Smooth muscle cell (in vitro differentiated cells): ENCODE data around the gene CTNNA2. TPM values are rescaled to one million over a fixed set of nuclear protein-coding genes. Genes with fewer than 3 reads are reported as not detected.

Source experiments
- DNase-seq: peaks from one replicate; lab custom pipeline; 2025; ENCODE audit not compliant: unreplicated experiment; lab: John Stamatoyannopoulos, UW
- H2AFZ ChIP-seq: fragments of 200-600 bp; sonication (generic); 2 replicates; pipeline ENCODE4 v1.6.0; 2016; ENCODE audit warnings: antibody characterized with exemption, low read depth, mild to moderate bottlenecking
- H3F3A ChIP-seq: fragments of 200-600 bp; sonication (generic); 2 replicates; pipeline ENCODE4 v1.6.0; 2017; ENCODE audit warnings: antibody characterized with exemption, low read depth
- H3K27ac ChIP-seq: fragments of 200-600 bp; sonication (generic); 2 replicates; pipeline ENCODE4 v1.5.1; 2016; ENCODE audit warnings: low read depth, mild to moderate bottlenecking
- H3K27me3 ChIP-seq: fragments of 200-600 bp; sonication (generic); 2 replicates; pipeline ENCODE4 v1.6.1; 2016; ENCODE audit warnings: low read depth, mild to moderate bottlenecking
- H3K36me3 ChIP-seq: fragments of 200-600 bp; sonication (generic); 2 replicates; pipeline ENCODE4 v1.5.1; 2016; ENCODE audit warnings: low read depth
- H3K4me1 ChIP-seq: fragments of 200-600 bp; sonication (generic); 2 replicates; pipeline ENCODE4 v1.5.1; 2016; ENCODE audit warnings: low read depth
- H3K4me2 ChIP-seq: fragments of 200-600 bp; sonication (generic); 2 replicates; pipeline ENCODE4 v1.6.0; 2016; ENCODE audit warnings: mild to moderate bottlenecking
- H3K4me3 ChIP-seq: fragments of 200-600 bp; sonication (generic); 2 replicates; pipeline ENCODE4 v1.5.1; 2016; ENCODE audit warnings: mild to moderate bottlenecking
- H3K79me2 ChIP-seq: fragments of 200-600 bp; sonication (generic); 2 replicates; pipeline ENCODE4 v1.6.0; 2016; ENCODE audit warnings: low read depth, mild to moderate bottlenecking
- H3K9ac ChIP-seq: fragments of 200-600 bp; sonication (generic); 2 replicates; pipeline ENCODE4 v1.6.0; 2016; ENCODE audit warnings: low read depth
- H3K9me3 ChIP-seq: fragments of 200-600 bp; sonication (generic); replicated peaks from 2 replicates; pipeline ENCODE4 v1.5.1; 2016; ENCODE audit warnings: low read depth
- H4K20me1 ChIP-seq: fragments of 200-600 bp; sonication (generic); 2 replicates; pipeline ENCODE4 v1.6.0; 2016; ENCODE audit warnings: low read depth
- CTCF ChIP-seq: fragments of 200-600 bp; sonication (generic); IDR thresholded peaks from 2 replicates; pipeline ENCODE4 v1.5.1; 2017; ENCODE audit warnings: borderline replicate concordance, mild to moderate bottlenecking, antibody characterized with exemption; ENCODE audit not compliant: insufficient read depth, poor library complexity, severe bottlenecking
- WGBS: methylation state at CpG from one replicate; pipeline ENCODE4 v1.1.7; 2016; ENCODE audit warnings: low lambda C conversion rate; 5-methylcytosine and 5-hydroxymethylcytosine counted together
- polyA plus RNA-seq: library from polyadenylated mRNA; unstranded; fragments of >200 nt; fragmentation: Nextera tagmentation; extraction: Ambion mirVana; gene quantifications from 2 replicates; pipeline ENCODE4 v1.2.1, GENCODE V29; 2016
- total RNA-seq: library from RNA; depleted of rRNA; stranded (reverse); fragments of >200 nt; gene quantifications from 2 replicates; pipeline ENCODE4 v1.2.3, GENCODE V29; 2014

The CTNNA2 gene
- total and polyA plus RNA-seq, 2 experiments from 2014 or later, result not detected

DNA sequence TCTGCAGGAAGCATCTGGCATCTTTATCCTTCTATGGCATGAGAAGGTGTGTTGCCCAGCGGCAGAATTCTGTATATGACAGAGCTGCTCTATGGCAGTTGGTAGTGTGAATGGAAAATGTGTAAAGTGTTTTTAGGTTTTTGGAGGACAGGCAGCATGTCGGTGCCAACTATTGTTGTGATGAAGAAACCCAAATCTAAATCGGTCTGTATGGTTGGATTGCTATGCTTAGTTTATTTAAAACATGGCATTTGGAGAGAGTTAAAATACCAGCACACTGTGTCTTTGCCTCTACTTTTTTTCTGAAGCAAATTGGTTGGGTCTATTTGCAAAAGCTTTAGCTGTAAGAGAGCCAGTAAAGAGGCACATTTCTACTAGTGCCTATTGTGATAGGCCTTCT, 136.7 kb downstream of the CTNNA2 start:
- H3K9me3 ChIP-seq, result no peaks in the 10 kb centered on the region
- H2AFZ ChIP-seq, result no peak overlapping the region
- TF ChIP-seq CTCF, result no peak
- no peaks in the 10 kb centered on the region for H3K27me3 ChIP-seq
- no peaks in the 10 kb centered on the region for H3F3A ChIP-seq
- H3K27ac ChIP-seq, result no peak overlapping the region
- no peak overlapping the region for H3K4me3 ChIP-seq
- no peaks in the 10 kb centered on the region for H3K36me3 ChIP-seq
- no peak for DNase-seq
- no peak overlapping the region for H3K9ac ChIP-seq
- H3K79me2 ChIP-seq, result no peaks in the 10 kb centered on the region
- 99% methylated on average over 3 of the region's 3 CpGs for WGBS
- H3K4me2 ChIP-seq, result no peak overlapping the region
- no peaks in the 10 kb centered on the region for H4K20me1 ChIP-seq
- H3K4me1 ChIP-seq, result no peaks in the 10 kb centered on the region

- Histone ChIP-seq H3K4me3 (no peak overlapping the region), H3K79me2 (no peaks in the 10 kb centered on the region), H4K20me1 (no peaks in the 10 kb centered on the region), H3K9ac (no peak overlapping the region), H3K4me1 (no peaks in the 10 kb centered on the region), H3K27ac (no peak overlapping the region), H3F3A (no peaks in the 10 kb centered on the region), H3K36me3 (no peaks in the 10 kb centered on the region), H3K27me3 (no peaks in the 10 kb centered on the region), H2AFZ (no peak overlapping the region), H3K4me2 (no peak overlapping the region), H3K9me3 (no peaks in the 10 kb centered on the region)
- no peak for TF ChIP-seq CTCF
- no peak for DNase-seq
These were observed 147.7 kb downstream of the CTNNA2 start for GRCh38 chr2:79660557-79660956.

DNA sequence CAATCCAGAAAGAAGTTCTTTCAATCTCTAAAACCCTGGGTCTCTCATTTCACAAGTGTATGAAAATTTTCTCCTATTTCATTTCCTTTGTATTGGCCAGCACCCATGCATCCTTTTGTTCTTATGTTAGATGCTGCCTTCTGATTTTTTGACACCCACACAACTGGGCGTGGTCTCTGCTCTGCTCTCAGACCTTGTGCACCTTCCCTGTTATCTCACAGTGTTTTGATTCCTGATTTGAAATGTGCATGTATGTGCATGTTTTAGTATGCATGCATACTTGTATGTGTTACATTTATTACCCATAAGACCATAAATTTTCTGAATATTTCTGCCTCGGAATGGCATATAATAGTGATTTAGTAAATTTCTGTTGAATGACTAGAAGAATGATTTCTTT, 152.2 kb downstream of the CTNNA2 start:
- TF ChIP-seq CTCF, result no peak
- no peaks in the 10 kb centered on the region for H3K27me3 ChIP-seq
- H2AFZ ChIP-seq, result no peak overlapping the region
- H3K36me3 ChIP-seq, result no peaks in the 10 kb centered on the region
- no peaks in the 10 kb centered on the region for H3K79me2 ChIP-seq
- no peak for DNase-seq
- H3K27ac ChIP-seq, result no peak overlapping the region
- H3K4me3 ChIP-seq, result no peak overlapping the region
- 92% methylated on average over 2 of the region's 2 CpGs for WGBS
- no peak overlapping the region for H3K9ac ChIP-seq
- no peaks in the 10 kb centered on the region for H3F3A ChIP-seq
- H3K9me3 ChIP-seq, result no peaks in the 10 kb centered on the region
- H3K4me1 ChIP-seq, result no peaks in the 10 kb centered on the region
- no peak overlapping the region for H3K4me2 ChIP-seq
- H4K20me1 ChIP-seq, result no peaks in the 10 kb centered on the region

DNA sequence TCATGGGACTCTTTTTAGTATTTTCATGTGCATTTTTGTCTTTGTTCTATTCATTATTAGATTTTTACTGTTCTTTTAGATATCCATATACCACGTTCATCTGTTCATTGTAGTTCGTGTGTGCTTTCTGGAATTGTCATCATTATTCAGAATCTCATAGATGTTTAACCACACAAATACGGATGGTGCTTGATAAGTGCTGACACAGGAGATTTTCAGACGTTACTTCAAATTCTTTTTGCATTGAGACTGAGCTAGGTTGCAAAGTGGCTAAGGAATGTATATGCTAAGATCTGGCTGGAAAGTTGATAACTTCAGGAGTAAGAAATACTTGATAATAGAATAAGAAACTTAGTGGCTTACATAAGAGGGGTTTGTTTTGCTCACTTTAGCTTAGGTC, 153.6 kb downstream of the CTNNA2 start:
- H4K20me1 ChIP-seq, result no peaks in the 10 kb centered on the region
- H3K36me3 ChIP-seq, result no peaks in the 10 kb centered on the region
- 85% methylated on average over 4 of the region's 4 CpGs for WGBS
- no peaks in the 10 kb centered on the region for H3K9me3 ChIP-seq
- no peak overlapping the region for H3K4me2 ChIP-seq
- H3F3A ChIP-seq, result no peaks in the 10 kb centered on the region
- TF ChIP-seq CTCF, result no peak
- H3K27me3 ChIP-seq, result no peaks in the 10 kb centered on the region
- H3K4me1 ChIP-seq, result peaks cover 6% of the 10 kb centered on the region
- no peak overlapping the region for H3K9ac ChIP-seq
- DNase-seq, result no peak
- H2AFZ ChIP-seq, result no peak overlapping the region
- H3K4me3 ChIP-seq, result no peak overlapping the region
- H3K27ac ChIP-seq, result no peak overlapping the region
- no peaks in the 10 kb centered on the region for H3K79me2 ChIP-seq
